ENCODE measurements around the gene MYH10. TPM values are rescaled to one million over a fixed set of nuclear protein-coding genes. Genes with fewer than 3 reads are reported as not detected.
A peak's percentile ranks its signal among the peaks of the same experiment; 100 is the strongest.

Gene MYH10
- total and polyA plus RNA-seq, 12 donors, result 10.3 to 61.0 (median 36.2) TPM

DNA sequence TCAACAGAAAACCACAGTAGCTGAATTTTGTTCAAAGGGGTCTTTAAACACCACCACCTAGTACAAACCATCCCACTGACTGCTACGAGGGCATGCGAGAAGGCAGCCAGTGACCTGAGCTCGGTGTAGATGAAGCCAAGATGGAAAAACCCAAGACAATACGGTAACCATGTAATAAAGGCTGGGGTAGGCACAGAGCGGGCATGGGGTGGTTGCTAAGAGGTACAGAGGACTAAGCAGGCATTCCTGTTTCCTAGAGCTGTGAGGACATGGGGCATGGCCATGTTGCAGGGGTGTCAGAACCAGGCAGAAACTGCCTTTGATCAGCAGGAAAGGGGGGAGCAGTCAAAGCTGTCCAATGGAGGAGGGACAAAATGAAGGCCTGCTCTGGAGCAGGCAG, 142.8 kb downstream of the MYH10 start:
- 96% methylated on average over 5 of the region's 5 CpGs for WGBS, 2 donors

DNA sequence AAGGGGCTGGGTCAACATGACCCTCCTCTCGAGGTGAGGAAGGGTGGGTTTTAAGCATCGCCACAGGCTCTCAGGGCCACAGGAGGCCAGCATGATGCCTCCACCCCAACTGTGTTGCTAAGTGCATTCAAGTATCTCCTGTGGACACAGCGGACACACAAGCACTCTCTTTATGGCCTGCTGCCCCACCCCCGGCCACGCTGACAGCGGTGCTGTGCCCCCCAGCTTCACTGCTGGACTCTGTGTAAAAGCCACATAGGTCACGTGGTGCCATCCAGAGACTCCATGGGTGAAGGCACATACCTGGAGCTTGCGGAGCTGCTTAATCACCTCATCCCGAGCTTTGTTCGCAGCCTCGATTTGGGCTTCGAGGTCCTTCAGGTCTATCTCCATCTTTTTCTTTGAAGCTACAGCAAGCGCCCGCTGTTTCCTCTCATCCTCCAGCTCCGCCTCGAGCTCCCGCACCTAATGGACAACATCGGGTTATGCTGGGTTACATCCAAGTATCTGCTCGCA, 143.3 kb downstream of the MYH10 start:
- Histone ChIP-seq H3K36me3 (peaks cover 0 to 99% (median 59%) of the 10 kb centered on the region in 9 donors), H3K4me3 (no peak overlapping the region), H3K4me1 (peaks cover 0 to 4% (median 0%) of the 10 kb centered on the region in 9 donors), H3K27ac (no peak overlapping the region), H3K27me3 (no peaks in the 10 kb centered on the region), H3K9me3 (peaks cover 0 to 16% (median 0%) of the 10 kb centered on the region in 11 donors)
- DNase-seq (no peak), ATAC-seq (peak in 1 of 8 donors; percentile 56)
- WGBS, 2 donors, result 85 to 91% methylated on average over 19 of the region's 19 CpGs
- TF ChIP-seq, protein P1, sequence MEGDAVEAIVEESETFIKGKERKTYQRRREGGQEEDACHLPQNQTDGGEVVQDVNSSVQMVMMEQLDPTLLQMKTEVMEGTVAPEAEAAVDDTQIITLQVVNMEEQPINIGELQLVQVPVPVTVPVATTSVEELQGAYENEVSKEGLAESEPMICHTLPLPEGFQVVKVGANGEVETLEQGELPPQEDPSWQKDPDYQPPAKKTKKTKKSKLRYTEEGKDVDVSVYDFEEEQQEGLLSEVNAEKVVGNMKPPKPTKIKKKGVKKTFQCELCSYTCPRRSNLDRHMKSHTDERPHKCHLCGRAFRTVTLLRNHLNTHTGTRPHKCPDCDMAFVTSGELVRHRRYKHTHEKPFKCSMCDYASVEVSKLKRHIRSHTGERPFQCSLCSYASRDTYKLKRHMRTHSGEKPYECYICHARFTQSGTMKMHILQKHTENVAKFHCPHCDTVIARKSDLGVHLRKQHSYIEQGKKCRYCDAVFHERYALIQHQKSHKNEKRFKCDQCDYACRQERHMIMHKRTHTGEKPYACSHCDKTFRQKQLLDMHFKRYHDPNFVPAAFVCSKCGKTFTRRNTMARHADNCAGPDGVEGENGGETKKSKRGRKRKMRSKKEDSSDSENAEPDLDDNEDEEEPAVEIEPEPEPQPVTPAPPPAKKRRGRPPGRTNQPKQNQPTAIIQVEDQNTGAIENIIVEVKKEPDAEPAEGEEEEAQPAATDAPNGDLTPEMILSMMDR (IDR thresholded peaks at IDR 0.05), result no peak
- intact Hi-C loops (cut with DNase I), result loop anchor here in 1 of 10 donors (5.0 kb wide), 1 partner anchor 75 kb away; no protein-coding TSS in a partner anchor

More for the DNA sequence above, 142.8 kb downstream of the MYH10 start:
- intact Hi-C loops (cut with DNase I), result loop anchor here in 1 of 10 donors (5.0 kb wide), 1 partner anchor 75 kb away; no protein-coding TSS in a partner anchor
- TF ChIP-seq, protein P1 (IDR thresholded peaks at IDR 0.05), result no peak
- DNase-seq, result no peak
- H3K4me1 ChIP-seq, result peaks cover 0 to 4% (median 0%) of the 10 kb centered on the region in 9 donors
- no peaks in the 10 kb centered on the region for H3K27me3 ChIP-seq
- peaks cover 0 to 16% (median 0%) of the 10 kb centered on the region in 11 donors for H3K9me3 ChIP-seq
- H3K27ac ChIP-seq, result no peak overlapping the region
- peaks cover 0 to 99% (median 59%) of the 10 kb centered on the region in 9 donors for H3K36me3 ChIP-seq
- no peak for ATAC-seq
- H3K4me3 ChIP-seq, result no peak overlapping the region

DNA sequence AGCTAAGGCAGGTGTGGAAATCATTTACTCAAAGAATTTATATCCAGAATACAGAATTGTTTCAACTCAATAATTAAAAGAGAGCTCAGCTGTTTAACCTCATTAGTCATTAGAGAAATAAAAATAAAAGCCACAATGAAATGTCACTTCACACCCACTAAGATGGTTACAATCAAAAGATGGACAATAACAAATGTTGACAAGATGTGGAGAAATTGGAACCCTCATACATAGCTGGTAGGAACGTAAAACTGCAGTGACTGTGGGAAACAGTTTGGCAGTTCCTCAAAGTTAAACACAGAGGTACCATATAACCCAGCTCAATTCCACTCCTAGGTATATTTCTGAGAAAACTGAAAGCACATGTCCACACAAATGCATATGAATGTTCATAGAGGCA, 145.0 kb downstream of the MYH10 start:
- intact Hi-C loops (cut with DNase I), result loop anchor here in 1 of 10 donors (5.0 kb wide), 1 partner anchor 73 kb away; no protein-coding TSS in a partner anchor
- DNase-seq (no peak), ATAC-seq (no peak)
- 91 to 97% methylated on average over 1 of the region's 1 CpG for WGBS, 2 donors
- H3K36me3 ChIP-seq, result peaks cover 0 to 99% (median 56%) of the 10 kb centered on the region in 9 donors
- TF ChIP-seq, protein P1 (IDR thresholded peaks at IDR 0.05), result no peak
- H3K27me3 ChIP-seq, result no peaks in the 10 kb centered on the region
- no peak overlapping the region for H3K4me3 ChIP-seq
- peaks cover 0 to 16% (median 0%) of the 10 kb centered on the region in 11 donors for H3K9me3 ChIP-seq
- no peak overlapping the region for H3K27ac ChIP-seq
- peaks cover 0 to 4% (median 0%) of the 10 kb centered on the region in 9 donors for H3K4me1 ChIP-seq

DNA sequence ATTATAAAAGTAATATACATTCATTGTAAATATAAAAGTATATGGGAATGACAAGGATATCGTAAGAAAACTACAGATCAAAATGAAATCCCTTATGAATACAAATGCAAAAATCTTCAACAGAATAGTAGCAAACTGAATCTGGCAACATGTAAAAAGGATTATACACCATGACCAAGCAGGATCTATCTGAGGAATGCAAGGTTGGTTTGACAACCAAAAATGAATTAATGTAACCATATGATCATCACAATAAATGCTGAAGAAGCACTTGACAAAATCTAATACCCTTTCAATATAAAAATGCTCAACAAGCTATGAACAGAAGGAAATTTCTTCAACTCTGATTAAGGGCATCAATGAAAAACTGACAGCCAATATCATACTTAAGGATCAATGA, 146.1 kb downstream of the MYH10 start:
- TF ChIP-seq, protein P1 (IDR thresholded peaks at IDR 0.05), result no peak
- 100% methylated on average over 1 of the region's 1 CpG for WGBS, 2 donors
- ATAC-seq, result no peak
- no peaks in the 10 kb centered on the region for H3K27me3 ChIP-seq
- peaks cover 0 to 12% (median 8%) of the 10 kb centered on the region in 9 donors for H3K4me1 ChIP-seq
- intact Hi-C loops (cut with DNase I), result no loop called here
- no peak overlapping the region for H3K27ac ChIP-seq
- H3K36me3 ChIP-seq, result peaks cover 0 to 100% (median 57%) of the 10 kb centered on the region in 9 donors
- peaks cover 0 to 16% (median 0%) of the 10 kb centered on the region in 11 donors for H3K9me3 ChIP-seq
- no peak overlapping the region for H3K4me3 ChIP-seq
- DNase-seq, result no peak
